HepG2 (cell line): ENCODE results near the gene IRF1. TPM values are rescaled to one million over a fixed set of nuclear protein-coding genes. Genes with fewer than 3 reads are reported as not detected.

Experiments
- IRF9 ChIP-seq: sonication (generic); formaldehyde crosslinking; IDR thresholded peaks from 2 replicates; pipeline ENCODE4 v1.8.0; 2022; ENCODE audit warnings: missing genetic modification reagents, mild to moderate bottlenecking, borderline replicate concordance
- KAT7 ChIP-seq: IDR thresholded peaks from 2 replicates; pipeline ENCODE4 v1.6.1; 2018; ENCODE audit warnings: borderline replicate concordance, missing compliant biosample characterization
- KDM4B ChIP-seq: sonication (generic); formaldehyde crosslinking; IDR thresholded peaks from 2 replicates; pipeline ENCODE4 v1.4.0; 2020; ENCODE audit warnings: missing genetic modification reagents
- MAX ChIP-seq: IDR thresholded peaks from 2 replicates; pipeline ENCODE4 v1.6.1; 2012; ENCODE audit warnings: inconsistent platforms
- MIER2 ChIP-seq: IDR thresholded peaks from 2 replicates; pipeline ENCODE4 v1.6.1; 2016; ENCODE audit warnings: missing biosample characterization, missing genetic modification reagents
- NRL ChIP-seq: sonication (generic); formaldehyde crosslinking; IDR thresholded peaks from 2 replicates; pipeline ENCODE4 v1.5.0; 2020; ENCODE audit warnings: missing genetic modification reagents, mild to moderate bottlenecking, moderate library complexity, borderline replicate concordance
- PTBP1 ChIP-seq: fragments of 200-400 bp; formaldehyde crosslinking; IDR thresholded peaks from 2 replicates; pipeline ENCODE4 v1.6.1; 2018; ENCODE audit warnings: low read length, low read depth; ENCODE audit not compliant: poor library complexity, severe bottlenecking
- XBP1 ChIP-seq: sonication (generic); formaldehyde crosslinking; IDR thresholded peaks from 2 replicates; pipeline ENCODE4 v1.5.0; 2020; ENCODE audit warnings: missing genetic modification reagents
- YEATS4 ChIP-seq: sonication (generic); formaldehyde crosslinking; IDR thresholded peaks from 2 replicates; pipeline ENCODE4 v1.4.0; 2020; ENCODE audit warnings: missing genetic modification reagents, borderline replicate concordance
- ZC3H4 ChIP-seq: sonication (generic); formaldehyde crosslinking; IDR thresholded peaks from 2 replicates; pipeline ENCODE4 v1.4.0; 2020; ENCODE audit warnings: missing genetic modification reagents, borderline replicate concordance
- ZNF143 ChIP-seq: sonication (generic); formaldehyde crosslinking; IDR thresholded peaks from 2 replicates; pipeline ENCODE4 v1.4.0; 2020; ENCODE audit warnings: missing genetic modification reagents
- ZNF329 ChIP-seq: sonication (generic); formaldehyde crosslinking; IDR thresholded peaks from 2 replicates; pipeline ENCODE4 v1.9.0; 2021; ENCODE audit warnings: low read depth, mild to moderate bottlenecking, missing genetic modification reagents
- ZNF501 ChIP-seq: sonication (generic); formaldehyde crosslinking; IDR thresholded peaks from 2 replicates; pipeline ENCODE4 v1.5.1; 2020; ENCODE audit warnings: mild to moderate bottlenecking, moderate library complexity, missing genetic modification reagents
- ZNF567 ChIP-seq: sonication (generic); formaldehyde crosslinking; IDR thresholded peaks from 2 replicates; pipeline ENCODE4 v1.8.1; 2023; ENCODE audit warnings: mild to moderate bottlenecking, missing genetic modification reagents, borderline replicate concordance
- ZNF616 ChIP-seq: sonication (generic); formaldehyde crosslinking; IDR thresholded peaks from 2 replicates; pipeline ENCODE4 v1.5.0; 2020; ENCODE audit warnings: low read depth, mild to moderate bottlenecking, missing genetic modification reagents
- ZNF670 ChIP-seq: sonication (generic); formaldehyde crosslinking; IDR thresholded peaks from 2 replicates; pipeline ENCODE4 v1.8.0; 2022; ENCODE audit warnings: mild to moderate bottlenecking, missing genetic modification reagents, borderline replicate concordance
- polyA plus RNA-seq, 8 experiments: library from polyadenylated mRNA; depleted of rRNA in 3 of 8; stranded (reverse) in 7 of 8; unstranded in 1 of 8; fragments of >200 nt; fragmentation: Illumina TruSeq in 4 of 8; extraction: Trizol in 4 of 8; gene quantifications; 2 replicates each; pipeline versions ENCODE4 v1.2.1 to v1.2.3, GENCODE V29; 2011 to 2016; ENCODE audit warnings: low read depth in 4 of 8, missing spikeins in 1 of 8, mixed read lengths in 1 of 8; ENCODE audit not compliant: insufficient read depth in 1 of 8
- total RNA-seq, 5 experiments: library from RNA; depleted of rRNA; stranded (reverse); fragments of >200 nt; fragmentation: Illumina TruSeq; extraction: Trizol; gene quantifications; 2 replicates each; pipeline ENCODE4 v1.2.3, GENCODE V29; 2016; ENCODE audit warnings: low read depth in 1 of 5
- TF ChIP-seq, protein P1 (sequence below): sonication (generic); IDR thresholded peaks from 2 replicates; pipeline ENCODE4 v1.6.1; 2016; ENCODE audit warnings: low read depth, borderline replicate concordance
- TF ChIP-seq, protein P2 (sequence below): sonication (generic); formaldehyde crosslinking; conservative IDR thresholded peaks from 2 replicates; pipeline ENCODE4 v1.4.0; 2020; ENCODE audit warnings: missing genetic modification reagents

The IRF1 gene
- total and polyA plus RNA-seq, 2 of the 13 experiments (the other 11 are each of a cell fraction or from before 2014, with no cell fraction given) = 4.1 to 8.8 TPM

- no peak for TF ChIP-seq KDM4B (CRISPR knock-in tag)
- no peak for TF ChIP-seq ZC3H4
- TF ChIP-seq ZNF329 = no peak
- peak; percentile 17; the same call in 1 of the 2 replicates for TF ChIP-seq ZNF501 (CRISPR knock-in tag)
- no peak for TF ChIP-seq PTBP1
- no peak for TF ChIP-seq ZNF143 (CRISPR knock-in tag)
- no peak for TF ChIP-seq NRL (CRISPR knock-in tag)
- no peak for TF ChIP-seq ZNF567
- TF ChIP-seq XBP1 (CRISPR knock-in tag) = no peak
- TF ChIP-seq YEATS4 = no peak; the same call in 1 of the 2 replicates
- TF ChIP-seq KAT7 (CRISPR knock-in tag) = peak; percentile 61; the same call in 1 of the 2 replicates
- peak; percentile 53 for TF ChIP-seq MAX
- TF ChIP-seq MIER2 (CRISPR knock-in tag) = no peak
- no peak for TF ChIP-seq ZNF670 (CRISPR knock-in tag)
- TF ChIP-seq, protein P1, sequence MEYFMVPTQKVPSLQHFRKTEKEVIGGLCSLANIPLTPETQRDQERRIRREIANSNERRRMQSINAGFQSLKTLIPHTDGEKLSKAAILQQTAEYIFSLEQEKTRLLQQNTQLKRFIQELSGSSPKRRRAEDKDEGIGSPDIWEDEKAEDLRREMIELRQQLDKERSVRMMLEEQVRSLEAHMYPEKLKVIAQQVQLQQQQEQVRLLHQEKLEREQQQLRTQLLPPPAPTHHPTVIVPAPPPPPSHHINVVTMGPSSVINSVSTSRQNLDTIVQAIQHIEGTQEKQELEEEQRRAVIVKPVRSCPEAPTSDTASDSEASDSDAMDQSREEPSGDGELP = no peak
- TF ChIP-seq, protein P2, sequence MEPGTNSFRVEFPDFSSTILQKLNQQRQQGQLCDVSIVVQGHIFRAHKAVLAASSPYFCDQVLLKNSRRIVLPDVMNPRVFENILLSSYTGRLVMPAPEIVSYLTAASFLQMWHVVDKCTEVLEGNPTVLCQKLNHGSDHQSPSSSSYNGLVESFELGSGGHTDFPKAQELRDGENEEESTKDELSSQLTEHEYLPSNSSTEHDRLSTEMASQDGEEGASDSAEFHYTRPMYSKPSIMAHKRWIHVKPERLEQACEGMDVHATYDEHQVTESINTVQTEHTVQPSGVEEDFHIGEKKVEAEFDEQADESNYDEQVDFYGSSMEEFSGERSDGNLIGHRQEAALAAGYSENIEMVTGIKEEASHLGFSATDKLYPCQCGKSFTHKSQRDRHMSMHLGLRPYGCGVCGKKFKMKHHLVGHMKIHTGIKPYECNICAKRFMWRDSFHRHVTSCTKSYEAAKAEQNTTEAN (CRISPR knock-in tag) = no peak
- TF ChIP-seq ZNF616 (CRISPR knock-in tag) = no peak
- no peak for TF ChIP-seq IRF9 (CRISPR knock-in tag)
These were observed 23.9 kb downstream of the IRF1 start (continued) for GRCh38 chr5:132466433-132467286.
